ENCODE results near the gene ESCO1. TPM values are rescaled to one million over a fixed set of nuclear protein-coding genes. Genes with fewer than 3 reads are reported as not detected.

The ESCO1 gene
- total and polyA plus RNA-seq, 2 of the 13 experiments (the other 11 are each of a cell fraction or from before 2014, with no cell fraction given): 6.3 to 19.4 TPM

DNA sequence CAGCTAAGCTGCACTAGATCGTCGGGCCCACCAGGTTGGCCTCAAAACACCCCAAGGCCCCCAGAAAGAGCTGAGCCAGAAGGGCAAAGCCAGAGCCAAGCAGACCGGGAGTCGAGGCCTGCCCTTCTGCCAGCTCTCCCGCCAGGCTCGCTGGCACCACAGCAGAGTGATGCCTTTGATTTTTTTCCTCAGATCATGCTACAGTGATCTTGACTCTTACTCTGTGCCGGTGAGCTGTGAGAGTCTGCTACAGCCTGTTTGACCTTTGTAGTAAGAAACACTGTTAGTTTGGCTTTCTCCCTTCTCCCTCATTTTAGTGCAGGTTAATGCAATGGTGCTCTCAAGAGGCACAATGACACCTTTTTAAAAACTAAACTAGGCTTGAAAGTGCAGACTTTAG is 97.8 kb downstream of the ESCO1 start:
- Histone ChIP-seq H3K4me3 (replicated peaks in 1 of 3; ENCODE audit: insufficient read depth in 1 of 3, low read depth in 2 of 3, low read length in 3 of 3) (no peak overlapping the region), H3K27me3 (ENCODE audit: control insufficient read depth in 1 of 2, insufficient read depth in 2 of 2, low read length in 2 of 2) (no peaks in the 10 kb centered on the region), H3K79me2 (ENCODE audit: insufficient read depth, low read length) (no peaks in the 10 kb centered on the region), H4K20me1 (ENCODE audit: insufficient read depth, low read length) (no peaks in the 10 kb centered on the region), H3K4me1 (ENCODE audit: insufficient read depth, low read length) (peaks cover 40% of the 10 kb centered on the region), H3K9ac (ENCODE audit: insufficient read depth, low read depth, low read length) (no peak overlapping the region), H3K9me3 (ENCODE audit: low read length) (no peaks in the 10 kb centered on the region), H3K36me3 (replicated peaks in 1 of 2; ENCODE audit: control insufficient read depth in 1 of 2, insufficient read depth in 2 of 2, low read length in 2 of 2) (no peaks in the 10 kb centered on the region), H3K4me2 (ENCODE audit: low read depth, low read length) (no peak overlapping the region), H3K27ac (ENCODE audit: extremely low read length, insufficient read depth, low read length) (no peak overlapping the region), H2AFZ (ENCODE audit: low read length) (no peak overlapping the region)
- POLR2A ChIA-PET: interaction anchor here (0.8 kb wide), 1 partner anchor 98 kb away, joined by 3 read pairs; the partner anchor contains the start of gene ESCO1
- intact Hi-C loops (cut with micrococcal nuclease; ENCODE audit: unreplicated experiment): no loop called here
- TF ChIP-seq, protein P1, sequence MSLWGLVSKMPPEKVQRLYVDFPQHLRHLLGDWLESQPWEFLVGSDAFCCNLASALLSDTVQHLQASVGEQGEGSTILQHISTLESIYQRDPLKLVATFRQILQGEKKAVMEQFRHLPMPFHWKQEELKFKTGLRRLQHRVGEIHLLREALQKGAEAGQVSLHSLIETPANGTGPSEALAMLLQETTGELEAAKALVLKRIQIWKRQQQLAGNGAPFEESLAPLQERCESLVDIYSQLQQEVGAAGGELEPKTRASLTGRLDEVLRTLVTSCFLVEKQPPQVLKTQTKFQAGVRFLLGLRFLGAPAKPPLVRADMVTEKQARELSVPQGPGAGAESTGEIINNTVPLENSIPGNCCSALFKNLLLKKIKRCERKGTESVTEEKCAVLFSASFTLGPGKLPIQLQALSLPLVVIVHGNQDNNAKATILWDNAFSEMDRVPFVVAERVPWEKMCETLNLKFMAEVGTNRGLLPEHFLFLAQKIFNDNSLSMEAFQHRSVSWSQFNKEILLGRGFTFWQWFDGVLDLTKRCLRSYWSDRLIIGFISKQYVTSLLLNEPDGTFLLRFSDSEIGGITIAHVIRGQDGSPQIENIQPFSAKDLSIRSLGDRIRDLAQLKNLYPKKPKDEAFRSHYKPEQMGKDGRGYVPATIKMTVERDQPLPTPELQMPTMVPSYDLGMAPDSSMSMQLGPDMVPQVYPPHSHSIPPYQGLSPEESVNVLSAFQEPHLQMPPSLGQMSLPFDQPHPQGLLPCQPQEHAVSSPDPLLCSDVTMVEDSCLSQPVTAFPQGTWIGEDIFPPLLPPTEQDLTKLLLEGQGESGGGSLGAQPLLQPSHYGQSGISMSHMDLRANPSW (CRISPR knock-in tag; IDR thresholded peaks at IDR 0.05; ENCODE audit: borderline replicate concordance): no peak
- TF ChIP-seq ZNF572 (CRISPR knock-in tag; IDR thresholded peaks at IDR 0.05): no peak
- no peak for TF ChIP-seq NFIB (CRISPR knock-in tag; IDR thresholded peaks at IDR 0.05; ENCODE audit: borderline replicate concordance)
- TF ChIP-seq SALL2 (CRISPR knock-in tag; IDR thresholded peaks at IDR 0.05): no peak
- no peak for TF ChIP-seq NR2F1 (CRISPR knock-in tag; IDR thresholded peaks at IDR 0.05)
- DNase-seq (ENCODE audit: low spot score): no peak
- no peak for FAIRE-seq
- no peak for ATAC-seq
- CTCF ChIA-PET (ENCODE audit: low intra/inter-chr PET ratio, low total read pairs): no interaction called here
- WGBS (ENCODE audit: low lambda C conversion rate): 75% methylated on average over 7 of the region's 7 CpGs
- BruUV-seq (replicated peaks): no TSS peak
- in situ Hi-C loops (cut with HindIII; ENCODE audit: extremely low pct_ligation_motif_present, low pct_unique_long_range_greater_than_20kb): no loop called here

DNA sequence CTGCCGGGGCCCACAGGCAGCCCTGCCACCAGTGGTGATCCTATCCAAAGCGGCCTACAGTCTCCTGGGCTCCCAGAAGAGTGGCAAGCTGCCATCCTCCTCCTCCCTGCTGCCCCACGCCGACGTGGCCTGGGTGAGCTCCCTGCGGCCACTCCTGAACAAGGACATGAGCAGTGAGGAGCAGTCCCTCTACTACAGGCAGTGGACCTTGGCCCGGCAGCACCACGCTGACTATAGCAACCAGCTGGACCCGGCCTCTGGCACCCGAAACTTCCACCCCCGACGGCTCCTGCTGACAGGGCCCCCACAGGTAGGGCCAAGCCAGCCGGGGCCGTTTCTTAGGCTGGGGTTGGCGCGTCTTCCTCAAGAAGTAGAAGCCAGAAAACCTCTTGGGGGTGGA is 100.5 kb downstream of the ESCO1 start:
- Histone ChIP-seq H3K27me3 (ENCODE audit: control insufficient read depth in 1 of 2, insufficient read depth in 2 of 2, low read length in 2 of 2) (no peaks in the 10 kb centered on the region), H4K20me1 (ENCODE audit: insufficient read depth, low read length) (no peaks in the 10 kb centered on the region), H3K27ac (ENCODE audit: extremely low read length, insufficient read depth, low read length) (no peak overlapping the region), H2AFZ (ENCODE audit: low read length) (no peak overlapping the region), H3K79me2 (ENCODE audit: insufficient read depth, low read length) (no peaks in the 10 kb centered on the region), H3K4me3 (replicated peaks in 1 of 3; ENCODE audit: insufficient read depth in 1 of 3, low read depth in 2 of 3, low read length in 3 of 3) (no peak overlapping the region), H3K4me1 (ENCODE audit: insufficient read depth, low read length) (peaks cover 50% of the 10 kb centered on the region), H3K9ac (ENCODE audit: insufficient read depth, low read depth, low read length) (peak overlapping the region; percentile 23; the same call in 1 of the 2 replicates), H3K4me2 (ENCODE audit: low read depth, low read length) (peak overlapping the region; percentile 43), H3K9me3 (ENCODE audit: low read length) (no peaks in the 10 kb centered on the region), H3K36me3 (replicated peaks in 1 of 2; ENCODE audit: control insufficient read depth in 1 of 2, insufficient read depth in 2 of 2, low read length in 2 of 2) (no peaks in the 10 kb centered on the region)
- ATAC-seq (peak; percentile 82), FAIRE-seq (no peak), DNase-seq (ENCODE audit: low spot score) (no peak)
- CTCF ChIA-PET (ENCODE audit: low intra/inter-chr PET ratio, low total read pairs): no interaction called here
- intact Hi-C loops (cut with micrococcal nuclease; ENCODE audit: unreplicated experiment): no loop called here
- in situ Hi-C loops (cut with HindIII; ENCODE audit: extremely low pct_ligation_motif_present, low pct_unique_long_range_greater_than_20kb): no loop called here
- WGBS (ENCODE audit: low lambda C conversion rate): 0% methylated on average over 2 of the region's 16 CpGs
- BruUV-seq (replicated peaks): no TSS peak
- POLR2A ChIA-PET: interaction anchor here (1.1 kb wide), 1 partner anchor 101 kb away, joined by 4 read pairs; the partner anchor contains the start of gene ESCO1
- TF ChIP-seq HOXA5 (CRISPR knock-in tag; IDR thresholded peaks at IDR 0.05) (no peak), TGIF2 (CRISPR knock-in tag; IDR thresholded peaks at IDR 0.05) (no peak), ZNF446 (CRISPR knock-in tag; IDR thresholded peaks at IDR 0.05) (no peak), ZNF30 (CRISPR knock-in tag; IDR thresholded peaks at IDR 0.05) (no peak), ZNF10 (CRISPR knock-in tag; IDR thresholded peaks at IDR 0.05; ENCODE audit: borderline replicate concordance, low read depth) (no peak)
- TF ChIP-seq, protein P2, sequence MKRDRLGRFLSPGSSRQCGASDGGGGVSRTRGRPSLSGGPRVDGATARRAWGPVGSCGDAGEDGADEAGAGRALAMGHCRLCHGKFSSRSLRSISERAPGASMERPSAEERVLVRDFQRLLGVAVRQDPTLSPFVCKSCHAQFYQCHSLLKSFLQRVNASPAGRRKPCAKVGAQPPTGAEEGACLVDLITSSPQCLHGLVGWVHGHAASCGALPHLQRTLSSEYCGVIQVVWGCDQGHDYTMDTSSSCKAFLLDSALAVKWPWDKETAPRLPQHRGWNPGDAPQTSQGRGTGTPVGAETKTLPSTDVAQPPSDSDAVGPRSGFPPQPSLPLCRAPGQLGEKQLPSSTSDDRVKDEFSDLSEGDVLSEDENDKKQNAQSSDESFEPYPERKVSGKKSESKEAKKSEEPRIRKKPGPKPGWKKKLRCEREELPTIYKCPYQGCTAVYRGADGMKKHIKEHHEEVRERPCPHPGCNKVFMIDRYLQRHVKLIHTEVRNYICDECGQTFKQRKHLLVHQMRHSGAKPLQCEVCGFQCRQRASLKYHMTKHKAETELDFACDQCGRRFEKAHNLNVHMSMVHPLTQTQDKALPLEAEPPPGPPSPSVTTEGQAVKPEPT (CRISPR knock-in tag; IDR thresholded peaks at IDR 0.05; ENCODE audit: low read depth): no peak; the same call in 1 of the 2 replicates
- TF ChIP-seq, protein P3, sequence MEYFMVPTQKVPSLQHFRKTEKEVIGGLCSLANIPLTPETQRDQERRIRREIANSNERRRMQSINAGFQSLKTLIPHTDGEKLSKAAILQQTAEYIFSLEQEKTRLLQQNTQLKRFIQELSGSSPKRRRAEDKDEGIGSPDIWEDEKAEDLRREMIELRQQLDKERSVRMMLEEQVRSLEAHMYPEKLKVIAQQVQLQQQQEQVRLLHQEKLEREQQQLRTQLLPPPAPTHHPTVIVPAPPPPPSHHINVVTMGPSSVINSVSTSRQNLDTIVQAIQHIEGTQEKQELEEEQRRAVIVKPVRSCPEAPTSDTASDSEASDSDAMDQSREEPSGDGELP (IDR thresholded peaks at IDR 0.05; ENCODE audit: borderline replicate concordance, low read depth): peak; percentile 51; the same call in 1 of the 2 replicates
